ENCODE measurements around the gene FAM200B.

Gene FAM200B

GRCh38 chr4:15711762-15712161 lies 30.1 kb downstream of the FAM200B start:
- no peak for TF ChIP-seq CTCF (IDR thresholded peaks at IDR 0.05; ENCODE audit: low read depth, low read length)
- H3K4me3 ChIP-seq (ENCODE audit: low read depth, low read length) = no peak overlapping the region

- no peak for TF ChIP-seq CTCF (IDR thresholded peaks at IDR 0.05; ENCODE audit: low read depth, low read length)
Observed at GRCh38 chr4:15712214-15712613, 30.6 kb downstream of the FAM200B start.

GRCh38 chr4:15714141-15714540 lies 32.5 kb downstream of the FAM200B start:
- no peak for TF ChIP-seq CTCF (IDR thresholded peaks at IDR 0.05; ENCODE audit: low read depth, low read length)
- no peak overlapping the region for H3K4me3 ChIP-seq (ENCODE audit: low read depth, low read length)

More at GRCh38 chr4:15712214-15712613, 30.6 kb downstream of the FAM200B start:
- no peak overlapping the region for H3K4me3 ChIP-seq (ENCODE audit: low read depth, low read length)

GRCh38 chr4:15714646-15715435 lies 33.2 kb downstream of the FAM200B start:
- H3K4me3 ChIP-seq (ENCODE audit: low read depth, low read length) = no peak overlapping the region
- no peak for TF ChIP-seq CTCF (IDR thresholded peaks at IDR 0.05; ENCODE audit: low read depth, low read length)

GRCh38 chr4:15716115-15716514 lies 34.5 kb downstream of the FAM200B start:
- no peak overlapping the region for H3K4me3 ChIP-seq (ENCODE audit: low read depth, low read length)
- no peak for TF ChIP-seq CTCF (IDR thresholded peaks at IDR 0.05; ENCODE audit: low read depth, low read length)

- no peak for TF ChIP-seq CTCF (IDR thresholded peaks at IDR 0.05; ENCODE audit: low read depth, low read length)
- no peak overlapping the region for H3K4me3 ChIP-seq (ENCODE audit: low read depth, low read length)
Observed at GRCh38 chr4:15717086-15717485, 35.5 kb downstream of the FAM200B start.

- no peak overlapping the region for H3K4me3 ChIP-seq (ENCODE audit: low read depth, low read length)
- TF ChIP-seq CTCF (IDR thresholded peaks at IDR 0.05; ENCODE audit: low read depth, low read length) = no peak
Observed at GRCh38 chr4:15717657-15718416, 36.2 kb downstream of the FAM200B start.
